IMR-90 (cell line): ENCODE results near the gene ZNF831. TPM values are rescaled to one million over a fixed set of nuclear protein-coding genes. Genes with fewer than 3 reads are reported as not detected.

Source experiments
- ATAC-seq: fragments of 200-7000 bp; cut with Tn5 transposase; 2 replicates; pipeline ENCODE4 v1.9.1; 2020; ENCODE audit warnings: low read depth, mild to moderate bottlenecking, moderate library complexity
- BruUV-seq: library from RNA; stranded (reverse); fragments of 400-500 nt; replicated peaks from 2 replicates; lab custom pipeline; 2021; lab: Mats Ljungman, UMichigan
- CTCF ChIA-PET: fragments of 300-600 bp; formaldehyde crosslinking; extraction: SDS; loops from one replicate; lab custom pipeline; 2021; ENCODE audit warnings: antibody characterized with exemption; lab: Yijun Ruan, JAX
- POLR2A ChIA-PET: fragments of 300-600 bp; sonication (Branson Sonifier 250); formaldehyde crosslinking; loops from one replicate; lab custom pipeline; 2022; ENCODE audit warnings: antibody characterized with exemption; ENCODE audit not compliant: unreplicated experiment; lab: Charles Lee
- DNase-seq: peaks from one replicate; pipeline ENCODE4 v3.0.0; 2013
- H2AFZ ChIP-seq: replicated peaks from 2 replicates; pipeline ENCODE3; 2013; ENCODE audit warnings: low read length, mild to moderate bottlenecking; ENCODE audit not compliant: poor library complexity
- H2AK5ac ChIP-seq: 2 replicates; pipeline ENCODE4 v1.6.1; 2013; ENCODE audit warnings: low read depth, low read length, inconsistent platforms
- H2AK9ac ChIP-seq: replicated peaks from 2 replicates; pipeline ENCODE3; 2013; ENCODE audit warnings: mild to moderate bottlenecking, low read depth, low read length, moderate library complexity; ENCODE audit not compliant: poor library complexity
- H2BK120ac ChIP-seq: 2 replicates; pipeline ENCODE4 v1.6.1; 2013; ENCODE audit warnings: low read depth, low read length, inconsistent platforms
- H2BK15ac ChIP-seq: 3 replicates; pipeline ENCODE4 v1.6.1; 2013; ENCODE audit warnings: low read depth, low read length, inconsistent platforms
- H2BK20ac ChIP-seq: 2 replicates; pipeline ENCODE4 v1.6.1; 2013; ENCODE audit warnings: low read depth, mild to moderate bottlenecking, inconsistent platforms, low read length, moderate library complexity
- H2BK5ac ChIP-seq: 2 replicates; pipeline ENCODE4 v1.6.1; 2013; ENCODE audit warnings: mild to moderate bottlenecking, low read depth, low read length, inconsistent platforms; ENCODE audit not compliant: poor library complexity, severe bottlenecking
- H3K14ac ChIP-seq: replicated peaks from 2 replicates; pipeline ENCODE4 v1.6.1; 2013; ENCODE audit warnings: low read depth, low read length, inconsistent platforms
- H3K18ac ChIP-seq: 2 replicates; pipeline ENCODE4 v1.6.1; 2013; ENCODE audit warnings: low read depth, low read length, control low read depth
- H3K23ac ChIP-seq: 2 replicates; pipeline ENCODE4 v1.6.1; 2013; ENCODE audit warnings: low read depth, low read length, inconsistent platforms
- H3K27ac ChIP-seq: 2 replicates; pipeline ENCODE4 v1.5.1; 2013; ENCODE audit warnings: mild to moderate bottlenecking, control low read depth, low read length; ENCODE audit not compliant: insufficient read depth
- H3K27me3 ChIP-seq: 2 replicates; pipeline ENCODE4 v1.6.1; 2013; ENCODE audit warnings: low read length; ENCODE audit not compliant: control insufficient read depth, insufficient read depth
- H3K36me3 ChIP-seq: 2 replicates; pipeline ENCODE4 v1.6.1; 2013; ENCODE audit warnings: low read length, mixed read lengths; ENCODE audit not compliant: control insufficient read depth, insufficient read depth
- H3K4ac ChIP-seq: 2 replicates; pipeline ENCODE4 v1.6.1; 2013; ENCODE audit warnings: low read depth, low read length, inconsistent platforms
- H3K4me1 ChIP-seq: 2 replicates; pipeline ENCODE4 v1.6.1; 2013; ENCODE audit warnings: low read length, mixed read lengths; ENCODE audit not compliant: control insufficient read depth, insufficient read depth
- H3K4me2 ChIP-seq: 2 replicates; pipeline ENCODE4 v1.6.1; 2013; ENCODE audit warnings: low read depth, mild to moderate bottlenecking, control low read depth, low read length, moderate library complexity
- H3K4me3 ChIP-seq: 2 replicates; pipeline ENCODE4 v1.5.1; 2013; ENCODE audit warnings: low read depth, mild to moderate bottlenecking, control low read depth, low read length, moderate library complexity; ENCODE audit not compliant: insufficient read depth
- H3K56ac ChIP-seq: 2 replicates; pipeline ENCODE4 v1.6.1; 2013; ENCODE audit warnings: low read length, inconsistent platforms; ENCODE audit not compliant: insufficient read depth; ENCODE audit errors: extremely low read depth
- H3K79me1 ChIP-seq, 2 experiments: 2 replicates each; pipeline ENCODE4 v1.6.1; 2013; ENCODE audit warnings: low read length in 2 of 2, inconsistent platforms in 1 of 2, low read depth in 1 of 2
- H3K9ac ChIP-seq: 2 replicates; pipeline ENCODE4 v1.6.1; 2013; ENCODE audit warnings: low read depth, low read length, control low read depth
- H3K9me1 ChIP-seq: 2 replicates; pipeline ENCODE4 v1.6.1; 2013; ENCODE audit warnings: low read length, inconsistent platforms; ENCODE audit not compliant: insufficient read depth
- H3K9me3 ChIP-seq: 2 replicates; pipeline ENCODE4 v1.6.1; 2013; ENCODE audit warnings: low read length; ENCODE audit not compliant: control insufficient read depth, insufficient read depth
- H4K20me1 ChIP-seq: 2 replicates; pipeline ENCODE4 v1.6.1; 2013; ENCODE audit warnings: low read length, inconsistent platforms; ENCODE audit not compliant: insufficient read depth
- H4K5ac ChIP-seq: 2 replicates; pipeline ENCODE4 v1.6.1; 2013; ENCODE audit warnings: mild to moderate bottlenecking, low read depth, low read length, control low read depth
- H4K8ac ChIP-seq, 2 experiments: 2 replicates each; pipeline ENCODE4 v1.6.1; 2013; ENCODE audit warnings: low read depth in 2 of 2, low read length in 2 of 2, control low read depth in 1 of 2, inconsistent platforms in 1 of 2
- H4K91ac ChIP-seq: 2 replicates; pipeline ENCODE4 v1.6.1; 2013; ENCODE audit warnings: low read depth, low read length, inconsistent platforms; ENCODE audit not compliant: insufficient read depth
- BHLHE40 ChIP-seq: fragments of 150-350 bp; IDR thresholded peaks from 2 replicates; pipeline ENCODE4 v1.6.1; 2016; ENCODE audit warnings: mild to moderate bottlenecking, low read depth, low read length
- CHD1 ChIP-seq: IDR thresholded peaks from 2 replicates; pipeline ENCODE4 v1.6.1; 2012; ENCODE audit warnings: low read depth, low read length, improper control_type of control experiment
- ELK1 ChIP-seq: fragments of 150-350 bp; IDR thresholded peaks from 2 replicates; pipeline ENCODE4 v1.6.1; 2016; ENCODE audit warnings: low read depth, mild to moderate bottlenecking, low read length, moderate library complexity, borderline replicate concordance
- FOS ChIP-seq: fragments of 150-350 bp; IDR thresholded peaks from 2 replicates; pipeline ENCODE4 v1.6.1; 2016; ENCODE audit warnings: low read depth, low read length
- MAFK ChIP-seq: IDR thresholded peaks from 2 replicates; pipeline ENCODE4 v1.6.1; 2012; ENCODE audit warnings: low read depth, low read length, improper control_type of control experiment
- MAZ ChIP-seq: IDR thresholded peaks from 2 replicates; pipeline ENCODE4 v1.6.1; 2012; ENCODE audit warnings: low read depth, mild to moderate bottlenecking, low read length, improper control_type of control experiment, moderate library complexity, borderline replicate concordance
- NFE2L2 ChIP-seq: fragments of 150-350 bp; IDR thresholded peaks from 2 replicates; pipeline ENCODE4 v1.6.1; 2016; ENCODE audit warnings: low read depth, mild to moderate bottlenecking, low read length
- RCOR1 ChIP-seq: IDR thresholded peaks from 2 replicates; pipeline ENCODE4 v1.6.1; 2012; ENCODE audit warnings: mild to moderate bottlenecking, low read length, improper control_type of control experiment; ENCODE audit not compliant: insufficient replicate concordance
- RFX5 ChIP-seq: IDR thresholded peaks from 2 replicates; pipeline ENCODE4 v1.8.0; 2012; ENCODE audit warnings: low read depth, mild to moderate bottlenecking, low read length, moderate library complexity
- SMC3 ChIP-seq: fragments of 150-350 bp; IDR thresholded peaks from 2 replicates; pipeline ENCODE4 v1.6.1; 2016; ENCODE audit warnings: low read depth, mild to moderate bottlenecking, antibody characterized with exemption, low read length, moderate library complexity
- USF2 ChIP-seq: fragments of 150-350 bp; IDR thresholded peaks from 2 replicates; pipeline ENCODE4 v1.6.1; 2017; ENCODE audit warnings: mild to moderate bottlenecking, antibody characterized with exemption, low read length, low read depth
- WGBS, 2 experiments: methylation state at CpG; one replicate each; pipeline versions ENCODE4 v1.1.5 to v1.1.7; 2013; ENCODE audit warnings: missing lambda C conversion rate in 2 of 2; ENCODE audit not compliant: insufficient read length in 1 of 2; ENCODE audit errors: extremely low coverage in 2 of 2; 5-methylcytosine and 5-hydroxymethylcytosine counted together
- dilution Hi-C: fragments of 300-500 bp; cut with HindIII; formaldehyde crosslinking; loops from one replicate; pipeline ENCODE4 v1.14.3; 2018; ENCODE audit warnings: low sequenced_read_pairs; ENCODE audit not compliant: unreplicated experiment
- in situ Hi-C: fragments of 300-500 bp; cut with MboI; formaldehyde crosslinking; loops from 3 replicates; pipeline ENCODE4 v1.14.3; 2019; ENCODE audit warnings: low sequenced_read_pairs, inconsistent platforms, mixed read lengths
- intact Hi-C: fragments of 100-400 bp; cut with micrococcal nuclease; formaldehyde crosslinking; loops from 2 replicates; pipeline ENCODE4 v1.10.0; 2022
- polyA plus RNA-seq, 3 experiments: library from polyadenylated mRNA; depleted of rRNA; stranded (reverse); fragments of >200 nt; gene quantifications; 2 replicates each; pipeline ENCODE4 v1.2.3, GENCODE V29; 2012; ENCODE audit warnings: low replicate concordance in 1 of 3
- total RNA-seq: library from RNA; depleted of rRNA; stranded (reverse); fragments of >200 nt; gene quantifications from 2 replicates; pipeline ENCODE4 v1.2.3, GENCODE V29; 2012

ZNF831 gene
- total and polyA plus RNA-seq, 2 of the 4 experiments (the other 2 are of a cell fraction) = not detected

GRCh38 chr20:59240006-59240405 is 76.4 kb downstream of the ZNF831 start:
- Histone ChIP-seq H2AFZ (no peak overlapping the region), H3K27me3 (no peaks in the 10 kb centered on the region), H3K9me1 (no peaks in the 10 kb centered on the region), H3K4me3 (no peak overlapping the region), H4K8ac (no peak overlapping the region), H3K9me3 (no peaks in the 10 kb centered on the region), H2BK20ac (no peak overlapping the region), H3K4me2 (no peak overlapping the region), H3K27ac (no peak overlapping the region), H4K20me1 (no peaks in the 10 kb centered on the region), H4K5ac (no peak overlapping the region), H3K9ac (no peak overlapping the region), H3K56ac (no peak overlapping the region), H3K23ac (no peak overlapping the region), H2BK5ac (no peak overlapping the region), H3K4ac (no peak overlapping the region), H2AK5ac (no peak overlapping the region), H3K4me1 (no peaks in the 10 kb centered on the region), H3K36me3 (no peaks in the 10 kb centered on the region), H2AK9ac (no peak overlapping the region), H4K91ac (no peak overlapping the region), H3K18ac (no peak overlapping the region), H3K79me1 (no peaks in the 10 kb centered on the region), H2BK120ac (no peak overlapping the region), H3K14ac (no peak overlapping the region), H2BK15ac (no peak overlapping the region)
- intact Hi-C loops (no loop called here), dilution Hi-C loops (no loop called here), in situ Hi-C loops (no loop called here)
- no CpG with 5 or more reads among the region's 4 CpGs for WGBS, 2 experiments
- TF ChIP-seq ELK1 (no peak), SMC3 (no peak), BHLHE40 (no peak), RFX5 (no peak), CHD1 (no peak), USF2 (no peak), MAFK (no peak), FOS (no peak), RCOR1 (no peak), NFE2L2 (no peak), MAZ (no peak)
- ATAC-seq (no peak), DNase-seq (no peak)
- BruUV-seq = no TSS peak
- ChIA-PET CTCF (no interaction called here), POLR2A (no interaction called here)
